H1 (cell line): ENCODE measurements around the gene MAML3. TPM values are rescaled to one million over a fixed set of nuclear protein-coding genes. Genes with fewer than 3 reads are reported as not detected.

ENCODE experiments used
- ASH2L ChIP-seq: fragments of 200-600, 300-600 bp; sonication (generic); IDR thresholded peaks from one replicate; pipeline ENCODE4 v1.7.1; 2017; ENCODE audit warnings: low read length
- POU5F1 ChIP-seq: IDR thresholded peaks from 2 replicates; pipeline ENCODE4 v1.6.1; 2011; ENCODE audit warnings: low read depth, mild to moderate bottlenecking, low read length, moderate library complexity
- SP4 ChIP-seq: IDR thresholded peaks from 2 replicates; pipeline ENCODE4 v1.6.1; 2012; ENCODE audit warnings: low read length, inconsistent platforms
- polyA plus RNA-seq, 7 experiments: library from polyadenylated mRNA; depleted of rRNA in 3 of 7; stranded (reverse) in 5 of 7; unstranded in 2 of 7; fragments of >200 nt in 5 of 7; fragments of 200-250 nt in 2 of 7; gene quantifications; 1 replicate in 5 of 7; 2 replicates in 1 of 7; 4 replicates in 1 of 7; pipeline versions ENCODE4 v1.2.1 to v1.2.3, GENCODE V29; 2011 to 2013; ENCODE audit warnings: missing spikeins in 2 of 7, mixed read lengths in 2 of 7
- total RNA-seq: library from RNA; stranded (reverse); fragmentation: NEBNext Ultra II Directional; extraction: Animal tissue kit (Norgen Biotek cat#: 25700); gene quantifications from 2 replicates; pipeline ENCODE4 v1.2.1, GENCODE V29; 2021
- TF ChIP-seq, protein P1 (sequence below): fragments of 300-600 bp; sonication (generic); IDR thresholded peaks from 2 replicates; pipeline ENCODE4 v1.7.1; 2012; ENCODE audit warnings: low read length, moderate library complexity, mild to moderate bottlenecking, inconsistent platforms; ENCODE audit not compliant: insufficient replicate concordance
- TF ChIP-seq, protein P2 (sequence below): IDR thresholded peaks from 2 replicates; pipeline ENCODE4 v1.6.1; 2012; ENCODE audit warnings: low read length, inconsistent platforms

Gene MAML3
- total and polyA plus RNA-seq, 2 of the 8 experiments (the other 6 are each of a cell fraction or from before 2014, with no cell fraction given): 2.1 to 5.7 TPM

DNA sequence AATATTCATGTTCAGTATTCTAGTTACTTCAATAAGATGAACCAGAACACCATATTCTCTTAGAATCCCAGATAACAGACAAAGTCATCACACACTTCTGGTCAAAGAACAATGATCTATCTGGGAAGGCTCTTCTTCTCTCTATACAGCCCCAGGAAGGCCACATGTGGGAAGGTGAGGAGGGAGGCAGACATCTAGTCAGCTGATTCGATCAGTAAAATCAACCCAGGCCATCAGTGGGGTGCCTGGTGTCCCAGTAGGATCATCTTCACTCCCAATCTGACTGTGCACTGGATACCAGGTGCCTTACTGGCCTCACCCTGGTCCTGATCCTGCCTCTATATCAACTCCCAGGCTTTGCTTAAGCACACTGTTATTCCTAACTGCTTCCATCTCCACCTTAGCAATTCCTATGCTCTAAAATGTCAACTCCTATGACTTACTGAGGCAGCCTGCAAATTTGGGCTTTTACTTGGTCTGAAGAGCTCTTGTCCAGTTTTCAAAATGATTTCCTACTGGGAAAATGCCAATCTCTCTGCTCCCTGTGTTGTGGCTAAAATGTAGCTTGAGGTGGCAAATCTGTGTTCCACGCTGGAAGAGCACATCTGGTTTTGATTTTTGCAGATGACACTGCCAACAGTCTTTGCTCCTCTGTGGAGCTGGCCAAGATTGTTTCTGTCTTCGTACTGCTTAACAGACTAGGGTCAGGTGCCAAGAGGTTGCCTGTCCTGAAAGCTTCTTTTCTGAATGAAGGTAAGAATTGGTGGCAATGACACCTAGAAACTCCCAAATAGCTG, 359.6 kb downstream of the MAML3 start (continued):
- TF ChIP-seq, protein P1, sequence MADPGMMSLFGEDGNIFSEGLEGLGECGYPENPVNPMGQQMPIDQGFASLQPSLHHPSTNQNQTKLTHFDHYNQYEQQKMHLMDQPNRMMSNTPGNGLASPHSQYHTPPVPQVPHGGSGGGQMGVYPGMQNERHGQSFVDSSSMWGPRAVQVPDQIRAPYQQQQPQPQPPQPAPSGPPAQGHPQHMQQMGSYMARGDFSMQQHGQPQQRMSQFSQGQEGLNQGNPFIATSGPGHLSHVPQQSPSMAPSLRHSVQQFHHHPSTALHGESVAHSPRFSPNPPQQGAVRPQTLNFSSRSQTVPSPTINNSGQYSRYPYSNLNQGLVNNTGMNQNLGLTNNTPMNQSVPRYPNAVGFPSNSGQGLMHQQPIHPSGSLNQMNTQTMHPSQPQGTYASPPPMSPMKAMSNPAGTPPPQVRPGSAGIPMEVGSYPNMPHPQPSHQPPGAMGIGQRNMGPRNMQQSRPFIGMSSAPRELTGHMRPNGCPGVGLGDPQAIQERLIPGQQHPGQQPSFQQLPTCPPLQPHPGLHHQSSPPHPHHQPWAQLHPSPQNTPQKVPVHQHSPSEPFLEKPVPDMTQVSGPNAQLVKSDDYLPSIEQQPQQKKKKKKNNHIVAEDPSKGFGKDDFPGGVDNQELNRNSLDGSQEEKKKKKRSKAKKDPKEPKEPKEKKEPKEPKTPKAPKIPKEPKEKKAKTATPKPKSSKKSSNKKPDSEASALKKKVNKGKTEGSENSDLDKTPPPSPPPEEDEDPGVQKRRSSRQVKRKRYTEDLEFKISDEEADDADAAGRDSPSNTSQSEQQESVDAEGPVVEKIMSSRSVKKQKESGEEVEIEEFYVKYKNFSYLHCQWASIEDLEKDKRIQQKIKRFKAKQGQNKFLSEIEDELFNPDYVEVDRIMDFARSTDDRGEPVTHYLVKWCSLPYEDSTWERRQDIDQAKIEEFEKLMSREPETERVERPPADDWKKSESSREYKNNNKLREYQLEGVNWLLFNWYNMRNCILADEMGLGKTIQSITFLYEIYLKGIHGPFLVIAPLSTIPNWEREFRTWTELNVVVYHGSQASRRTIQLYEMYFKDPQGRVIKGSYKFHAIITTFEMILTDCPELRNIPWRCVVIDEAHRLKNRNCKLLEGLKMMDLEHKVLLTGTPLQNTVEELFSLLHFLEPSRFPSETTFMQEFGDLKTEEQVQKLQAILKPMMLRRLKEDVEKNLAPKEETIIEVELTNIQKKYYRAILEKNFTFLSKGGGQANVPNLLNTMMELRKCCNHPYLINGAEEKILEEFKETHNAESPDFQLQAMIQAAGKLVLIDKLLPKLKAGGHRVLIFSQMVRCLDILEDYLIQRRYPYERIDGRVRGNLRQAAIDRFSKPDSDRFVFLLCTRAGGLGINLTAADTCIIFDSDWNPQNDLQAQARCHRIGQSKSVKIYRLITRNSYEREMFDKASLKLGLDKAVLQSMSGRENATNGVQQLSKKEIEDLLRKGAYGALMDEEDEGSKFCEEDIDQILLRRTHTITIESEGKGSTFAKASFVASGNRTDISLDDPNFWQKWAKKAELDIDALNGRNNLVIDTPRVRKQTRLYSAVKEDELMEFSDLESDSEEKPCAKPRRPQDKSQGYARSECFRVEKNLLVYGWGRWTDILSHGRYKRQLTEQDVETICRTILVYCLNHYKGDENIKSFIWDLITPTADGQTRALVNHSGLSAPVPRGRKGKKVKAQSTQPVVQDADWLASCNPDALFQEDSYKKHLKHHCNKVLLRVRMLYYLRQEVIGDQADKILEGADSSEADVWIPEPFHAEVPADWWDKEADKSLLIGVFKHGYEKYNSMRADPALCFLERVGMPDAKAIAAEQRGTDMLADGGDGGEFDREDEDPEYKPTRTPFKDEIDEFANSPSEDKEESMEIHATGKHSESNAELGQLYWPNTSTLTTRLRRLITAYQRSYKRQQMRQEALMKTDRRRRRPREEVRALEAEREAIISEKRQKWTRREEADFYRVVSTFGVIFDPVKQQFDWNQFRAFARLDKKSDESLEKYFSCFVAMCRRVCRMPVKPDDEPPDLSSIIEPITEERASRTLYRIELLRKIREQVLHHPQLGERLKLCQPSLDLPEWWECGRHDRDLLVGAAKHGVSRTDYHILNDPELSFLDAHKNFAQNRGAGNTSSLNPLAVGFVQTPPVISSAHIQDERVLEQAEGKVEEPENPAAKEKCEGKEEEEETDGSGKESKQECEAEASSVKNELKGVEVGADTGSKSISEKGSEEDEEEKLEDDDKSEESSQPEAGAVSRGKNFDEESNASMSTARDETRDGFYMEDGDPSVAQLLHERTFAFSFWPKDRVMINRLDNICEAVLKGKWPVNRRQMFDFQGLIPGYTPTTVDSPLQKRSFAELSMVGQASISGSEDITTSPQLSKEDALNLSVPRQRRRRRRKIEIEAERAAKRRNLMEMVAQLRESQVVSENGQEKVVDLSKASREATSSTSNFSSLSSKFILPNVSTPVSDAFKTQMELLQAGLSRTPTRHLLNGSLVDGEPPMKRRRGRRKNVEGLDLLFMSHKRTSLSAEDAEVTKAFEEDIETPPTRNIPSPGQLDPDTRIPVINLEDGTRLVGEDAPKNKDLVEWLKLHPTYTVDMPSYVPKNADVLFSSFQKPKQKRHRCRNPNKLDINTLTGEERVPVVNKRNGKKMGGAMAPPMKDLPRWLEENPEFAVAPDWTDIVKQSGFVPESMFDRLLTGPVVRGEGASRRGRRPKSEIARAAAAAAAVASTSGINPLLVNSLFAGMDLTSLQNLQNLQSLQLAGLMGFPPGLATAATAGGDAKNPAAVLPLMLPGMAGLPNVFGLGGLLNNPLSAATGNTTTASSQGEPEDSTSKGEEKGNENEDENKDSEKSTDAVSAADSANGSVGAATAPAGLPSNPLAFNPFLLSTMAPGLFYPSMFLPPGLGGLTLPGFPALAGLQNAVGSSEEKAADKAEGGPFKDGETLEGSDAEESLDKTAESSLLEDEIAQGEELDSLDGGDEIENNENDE: no peak
- TF ChIP-seq, protein P2, sequence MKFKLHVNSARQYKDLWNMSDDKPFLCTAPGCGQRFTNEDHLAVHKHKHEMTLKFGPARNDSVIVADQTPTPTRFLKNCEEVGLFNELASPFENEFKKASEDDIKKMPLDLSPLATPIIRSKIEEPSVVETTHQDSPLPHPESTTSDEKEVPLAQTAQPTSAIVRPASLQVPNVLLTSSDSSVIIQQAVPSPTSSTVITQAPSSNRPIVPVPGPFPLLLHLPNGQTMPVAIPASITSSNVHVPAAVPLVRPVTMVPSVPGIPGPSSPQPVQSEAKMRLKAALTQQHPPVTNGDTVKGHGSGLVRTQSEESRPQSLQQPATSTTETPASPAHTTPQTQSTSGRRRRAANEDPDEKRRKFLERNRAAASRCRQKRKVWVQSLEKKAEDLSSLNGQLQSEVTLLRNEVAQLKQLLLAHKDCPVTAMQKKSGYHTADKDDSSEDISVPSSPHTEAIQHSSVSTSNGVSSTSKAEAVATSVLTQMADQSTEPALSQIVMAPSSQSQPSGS: no peak
- TF ChIP-seq POU5F1 (no peak), SP4 (no peak), ASH2L (no peak)
- TF ChIP-seq, all 59 proteins: peak for 0
